ENCODE results near the gene GOLGA3.

The GOLGA3 gene

DNA sequence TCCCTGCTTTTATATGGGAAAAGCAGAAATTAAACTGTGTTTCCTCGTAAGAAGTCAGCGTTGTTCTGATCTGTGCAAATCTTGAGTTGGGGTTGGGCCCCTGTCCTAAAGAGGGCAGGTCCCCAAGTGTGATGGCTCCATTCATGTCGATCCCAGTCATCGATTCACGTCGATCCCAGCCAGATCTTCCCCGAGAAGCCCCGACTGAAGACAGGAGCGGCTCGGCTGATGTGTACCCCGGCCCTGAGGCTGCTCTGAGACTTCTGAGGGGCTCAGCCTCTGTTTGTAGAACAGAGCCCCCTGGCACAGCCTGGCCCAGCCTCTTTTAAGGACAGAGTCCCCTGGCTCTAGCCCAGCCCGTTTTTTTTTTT, 108.7 kb downstream of the GOLGA3 start:
- DNase-seq, result no peak

DNA sequence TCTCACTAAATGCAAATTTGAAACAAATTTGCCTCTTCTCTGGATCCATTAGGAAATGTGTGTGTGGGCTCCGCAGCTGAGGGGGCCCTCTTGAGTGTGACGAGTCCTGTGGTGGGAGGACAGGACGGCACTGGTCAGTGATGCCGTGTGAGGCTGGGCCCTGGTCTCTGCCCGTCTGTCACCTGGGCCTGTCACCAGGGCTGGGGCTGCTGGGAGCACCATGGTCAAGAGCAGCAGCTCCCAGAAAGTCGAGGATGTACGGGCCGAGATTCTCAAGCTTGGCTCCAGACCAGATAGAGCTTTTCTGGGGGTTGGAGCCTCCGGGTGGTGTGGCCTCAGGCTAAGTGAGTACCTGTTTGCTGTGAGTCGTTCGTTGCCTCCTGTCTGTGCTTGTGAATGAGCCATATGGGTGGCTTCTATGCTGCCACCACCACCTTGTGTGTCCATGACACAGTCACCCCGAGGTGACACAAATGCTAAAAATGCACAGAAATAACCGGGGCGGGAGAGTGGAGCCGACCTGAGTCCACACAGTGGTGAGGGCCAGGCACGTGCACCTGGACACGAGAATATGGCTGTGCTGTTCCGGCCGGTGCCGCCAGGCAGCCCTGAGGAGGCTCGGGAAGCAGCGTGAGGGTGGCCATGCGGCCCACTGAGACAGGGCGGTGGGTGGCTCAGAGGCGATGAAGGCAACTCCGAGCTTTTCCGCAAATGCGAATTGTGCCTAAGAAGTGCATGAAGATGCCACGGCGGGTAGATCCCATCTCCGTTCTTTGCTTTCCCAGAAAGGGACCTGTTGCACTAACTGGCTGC, 109.3 kb downstream of the GOLGA3 start:
- no peak for DNase-seq
